ENCODE measurements around the gene CDH5. TPM values are rescaled to one million over a fixed set of nuclear protein-coding genes. Genes with fewer than 3 reads are reported as not detected.

The CDH5 gene
- total RNA-seq, 1 donor from 2014 or later: 1,308 TPM

DNA sequence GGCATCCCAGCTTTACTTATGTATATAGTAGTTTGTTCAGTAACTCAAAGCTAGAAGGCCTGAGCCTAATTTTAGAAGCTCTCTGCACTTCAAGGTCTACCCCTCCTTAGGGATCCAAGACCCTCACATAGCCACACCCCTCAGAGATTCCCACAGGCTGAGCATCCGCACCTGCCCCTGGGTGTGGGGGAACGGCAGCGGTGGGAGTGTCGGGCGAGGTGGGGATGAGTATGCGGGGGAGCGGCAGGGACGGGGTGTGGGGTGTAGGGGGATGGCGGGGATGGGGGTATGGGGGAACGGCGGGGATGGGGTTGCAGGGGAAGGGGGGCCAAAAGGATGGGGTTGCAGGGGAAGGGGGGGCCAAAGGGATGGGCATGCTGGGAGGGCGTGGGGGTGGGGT is 35.7 kb downstream of the CDH5 start:
- Mint-ChIP-seq H3K27ac (ENCODE audit: unreplicated experiment) (no peak overlapping the region), H3K4me3 (ENCODE audit: unreplicated experiment) (no peak overlapping the region), H3K4me1 (ENCODE audit: unreplicated experiment) (peaks cover 49% of the 10 kb centered on the region), H3K27me3 (ENCODE audit: unreplicated experiment) (peaks cover 26% of the 10 kb centered on the region), H3K36me3 (ENCODE audit: low read depth, unreplicated experiment) (peaks cover 69% of the 10 kb centered on the region), H3K9me3 (ENCODE audit: unreplicated experiment) (no peaks in the 10 kb centered on the region)
- no peak for DNase-seq (ENCODE audit: low spot score)
- no peak for TF ChIP-seq CTCF (IDR thresholded peaks at IDR 0.05; ENCODE audit: unreplicated experiment)

DNA sequence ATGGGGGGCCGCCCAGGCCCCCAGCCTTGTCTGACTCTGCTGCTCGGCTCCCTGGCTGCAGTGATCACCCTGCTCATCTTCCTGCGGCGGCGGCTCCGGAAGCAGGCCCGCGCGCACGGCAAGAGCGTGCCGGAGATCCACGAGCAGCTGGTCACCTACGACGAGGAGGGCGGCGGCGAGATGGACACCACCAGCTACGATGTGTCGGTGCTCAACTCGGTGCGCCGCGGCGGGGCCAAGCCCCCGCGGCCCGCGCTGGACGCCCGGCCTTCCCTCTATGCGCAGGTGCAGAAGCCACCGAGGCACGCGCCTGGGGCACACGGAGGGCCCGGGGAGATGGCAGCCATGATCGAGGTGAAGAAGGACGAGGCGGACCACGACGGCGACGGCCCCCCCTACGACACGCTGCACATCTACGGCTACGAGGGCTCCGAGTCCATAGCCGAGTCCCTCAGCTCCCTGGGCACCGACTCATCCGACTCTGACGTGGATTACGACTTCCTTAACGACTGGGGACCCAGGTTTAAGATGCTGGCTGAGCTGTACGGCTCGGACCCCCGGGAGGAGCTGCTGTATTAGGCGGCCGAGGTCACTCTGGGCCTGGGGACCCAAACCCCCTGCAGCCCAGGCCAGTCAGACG is 36.2 kb downstream of the CDH5 start:
- no peak for TF ChIP-seq CTCF (IDR thresholded peaks at IDR 0.05; ENCODE audit: unreplicated experiment)
- no peak for DNase-seq (ENCODE audit: low spot score)
- Mint-ChIP-seq H3K4me3 (ENCODE audit: unreplicated experiment) (no peak overlapping the region), H3K36me3 (ENCODE audit: low read depth, unreplicated experiment) (peaks cover 70% of the 10 kb centered on the region), H3K27ac (ENCODE audit: unreplicated experiment) (no peak overlapping the region), H3K4me1 (ENCODE audit: unreplicated experiment) (peaks cover 50% of the 10 kb centered on the region), H3K9me3 (ENCODE audit: unreplicated experiment) (no peaks in the 10 kb centered on the region), H3K27me3 (ENCODE audit: unreplicated experiment) (peaks cover 29% of the 10 kb centered on the region)

GRCh38 chr16:66403531-66404145 is 37.1 kb downstream of the CDH5 start:
- Mint-ChIP-seq H3K4me3 (ENCODE audit: unreplicated experiment) (peak overlapping the region; percentile 78), H3K36me3 (ENCODE audit: low read depth, unreplicated experiment) (peaks cover 60% of the 10 kb centered on the region), H3K27me3 (ENCODE audit: unreplicated experiment) (peaks cover 33% of the 10 kb centered on the region), H3K9me3 (ENCODE audit: unreplicated experiment) (no peaks in the 10 kb centered on the region), H3K4me1 (ENCODE audit: unreplicated experiment) (peaks cover 48% of the 10 kb centered on the region), H3K27ac (ENCODE audit: unreplicated experiment) (peak overlapping the region; percentile 32)
- TF ChIP-seq CTCF (IDR thresholded peaks at IDR 0.05; ENCODE audit: unreplicated experiment): no peak
- DNase-seq (ENCODE audit: low spot score): no peak

GRCh38 chr16:66405057-66405783 is 38.7 kb downstream of the CDH5 start:
- Mint-ChIP-seq H3K36me3 (ENCODE audit: low read depth, unreplicated experiment) (peaks cover 51% of the 10 kb centered on the region), H3K27me3 (ENCODE audit: unreplicated experiment) (peaks cover 34% of the 10 kb centered on the region), H3K27ac (ENCODE audit: unreplicated experiment) (peak overlapping the region; percentile 65), H3K4me3 (ENCODE audit: unreplicated experiment) (peak overlapping the region; percentile 52), H3K4me1 (ENCODE audit: unreplicated experiment) (peaks cover 51% of the 10 kb centered on the region), H3K9me3 (ENCODE audit: unreplicated experiment) (no peaks in the 10 kb centered on the region)
- no peak for TF ChIP-seq CTCF (IDR thresholded peaks at IDR 0.05; ENCODE audit: unreplicated experiment)
- no peak for DNase-seq (ENCODE audit: low spot score)
